ENCODE measurements around the gene CYTH4.

The CYTH4 gene

DNA sequence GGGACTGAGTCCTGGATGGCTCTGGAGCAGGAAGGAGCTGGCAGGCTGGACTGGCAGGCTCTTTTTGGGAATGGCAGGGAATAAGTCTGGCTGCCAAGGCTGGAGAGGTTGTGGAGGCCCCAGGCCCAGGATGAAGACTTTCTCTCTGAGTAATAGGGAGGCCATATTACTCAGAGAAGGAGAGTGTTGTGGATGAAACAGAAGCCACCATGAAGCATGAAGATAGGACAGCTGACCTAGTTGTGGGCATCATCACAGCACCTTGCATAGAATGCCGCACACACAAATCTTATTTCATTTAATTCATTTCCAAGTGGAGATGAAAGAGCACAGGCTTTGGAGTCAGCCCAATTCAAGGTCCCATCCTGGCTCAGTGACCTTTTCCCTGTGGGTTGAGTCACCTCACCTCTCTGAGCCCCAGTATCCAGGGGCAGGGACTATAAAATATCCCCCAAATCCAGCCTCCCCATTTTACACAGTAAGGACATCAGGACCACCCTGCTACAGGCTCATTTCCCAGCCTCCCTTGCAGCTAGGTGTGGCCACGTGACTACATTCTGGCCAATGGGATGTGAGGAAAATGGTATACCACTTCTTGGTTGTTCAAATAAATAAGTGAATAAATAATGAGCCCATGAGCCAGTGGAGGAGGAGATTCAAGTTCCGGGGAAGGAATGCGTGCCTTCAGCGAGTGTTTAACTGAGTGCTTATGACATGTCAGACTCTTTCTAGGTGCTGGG is 9.4 kb downstream of the CYTH4 start:
- DNase-seq (ENCODE audit: low spot score) = no peak

DNA sequence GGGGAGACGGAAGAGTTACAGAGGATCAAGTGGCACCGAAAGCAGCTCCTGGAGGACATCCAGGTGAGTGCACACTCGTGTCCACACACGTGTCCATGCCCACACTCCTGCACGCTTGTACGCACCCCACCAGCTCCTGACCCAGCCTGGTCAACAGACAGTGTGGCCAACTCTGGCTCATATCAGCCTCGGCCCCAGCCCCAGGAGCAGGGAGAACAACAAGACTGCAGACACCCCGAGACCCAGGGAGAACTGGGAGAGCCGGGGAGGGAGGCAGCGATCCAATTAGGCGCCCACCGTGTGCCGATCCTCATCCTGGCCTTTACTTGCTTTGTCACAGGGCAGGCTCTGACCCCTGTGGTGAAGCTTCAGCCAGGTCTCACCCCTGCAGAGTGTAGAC is 10.3 kb downstream of the CYTH4 start:
- DNase-seq (ENCODE audit: low spot score) = no peak

DNA sequence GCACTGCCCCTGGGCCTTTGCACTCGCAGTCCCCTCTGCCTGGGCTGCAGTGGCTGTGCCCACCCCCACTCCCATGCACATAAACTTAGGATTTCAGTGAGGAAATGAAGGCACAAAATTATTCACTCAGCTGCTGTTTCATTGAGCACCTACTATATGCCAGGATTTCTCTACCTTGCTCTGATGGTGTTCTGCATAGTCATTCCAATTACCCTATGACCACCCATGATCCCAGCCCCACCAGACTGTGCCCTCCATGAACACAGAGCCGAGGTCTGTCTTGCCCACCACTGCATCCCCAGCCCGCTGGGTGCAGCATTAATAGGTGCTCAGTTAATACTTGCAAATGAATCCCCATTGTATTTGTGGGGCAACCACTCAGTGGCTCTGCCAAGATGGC is 10.9 kb downstream of the CYTH4 start:
- no peak for DNase-seq (ENCODE audit: low spot score)

DNA sequence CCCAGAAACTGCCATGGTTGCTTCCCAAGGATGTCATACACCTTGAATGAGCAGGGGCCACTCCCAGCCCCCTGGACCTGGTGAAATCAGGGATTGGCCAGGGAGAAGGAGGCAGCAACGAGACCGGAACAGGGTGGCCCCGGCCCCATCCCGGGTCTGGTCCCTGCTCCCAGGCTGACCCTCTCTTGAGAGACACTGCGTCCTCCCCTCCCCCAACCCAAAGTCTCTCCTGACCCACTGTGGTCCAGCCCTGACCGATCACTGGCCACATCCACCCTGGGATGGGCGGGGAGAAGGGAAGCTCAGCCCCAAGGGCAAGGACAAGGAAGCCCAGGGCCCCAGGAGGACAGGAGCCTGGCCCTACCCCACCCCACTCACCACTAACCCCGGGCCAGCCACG is 12.4 kb downstream of the CYTH4 start:
- no peak for DNase-seq (ENCODE audit: low spot score)

DNA sequence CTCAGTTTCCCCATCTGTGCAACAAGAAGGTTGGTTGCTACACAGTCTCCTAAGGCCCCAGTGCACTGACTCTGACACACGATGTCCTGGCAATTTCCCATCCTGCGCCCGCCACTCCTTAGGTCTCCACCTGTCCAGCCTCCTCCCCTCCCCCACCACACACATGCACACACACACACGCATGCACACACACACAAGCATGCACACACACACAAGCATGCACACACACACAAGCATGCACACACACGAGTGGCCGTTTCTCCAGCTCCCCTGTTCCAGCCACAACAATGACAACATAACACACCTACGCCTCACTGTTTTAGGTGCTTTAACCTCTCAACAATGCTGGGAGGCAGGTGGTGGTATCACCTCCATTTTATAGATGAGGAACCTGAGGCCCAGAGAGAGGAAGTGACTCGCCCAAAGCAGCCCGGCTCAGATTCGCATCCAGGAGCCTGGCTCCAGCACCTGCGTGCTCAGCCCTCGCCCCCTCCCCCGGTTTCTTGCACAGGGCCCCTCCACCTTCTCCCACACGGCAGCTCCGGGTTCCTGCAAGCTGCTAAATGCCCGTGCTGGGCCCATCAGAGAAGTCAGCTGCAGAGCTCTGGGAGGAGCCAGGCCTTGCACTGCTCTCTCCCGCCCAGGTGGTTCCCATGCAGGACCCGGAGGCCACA is 13.0 kb downstream of the CYTH4 start:
- DNase-seq (ENCODE audit: low spot score) = no peak

DNA sequence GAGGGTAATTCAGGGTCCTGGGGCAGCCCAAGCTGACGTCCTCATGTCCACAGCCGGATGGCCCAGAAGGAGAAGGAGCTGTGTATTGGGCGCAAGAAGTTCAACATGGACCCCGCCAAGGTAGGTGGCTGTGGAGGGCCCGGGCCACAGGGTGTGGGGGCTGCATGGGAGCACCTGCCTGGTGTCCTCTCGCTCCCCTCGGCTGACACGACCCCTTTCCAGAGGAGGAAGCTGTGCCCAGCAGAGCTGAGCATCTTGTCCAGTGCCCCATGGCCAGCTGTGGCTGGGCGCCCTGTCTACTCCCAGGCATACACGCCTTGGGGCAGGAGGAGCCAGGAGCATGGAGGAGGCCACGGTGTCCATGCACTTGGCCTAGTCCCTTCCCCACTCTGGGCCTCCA is 13.6 kb downstream of the CYTH4 start:
- DNase-seq (ENCODE audit: low spot score) = no peak

DNA sequence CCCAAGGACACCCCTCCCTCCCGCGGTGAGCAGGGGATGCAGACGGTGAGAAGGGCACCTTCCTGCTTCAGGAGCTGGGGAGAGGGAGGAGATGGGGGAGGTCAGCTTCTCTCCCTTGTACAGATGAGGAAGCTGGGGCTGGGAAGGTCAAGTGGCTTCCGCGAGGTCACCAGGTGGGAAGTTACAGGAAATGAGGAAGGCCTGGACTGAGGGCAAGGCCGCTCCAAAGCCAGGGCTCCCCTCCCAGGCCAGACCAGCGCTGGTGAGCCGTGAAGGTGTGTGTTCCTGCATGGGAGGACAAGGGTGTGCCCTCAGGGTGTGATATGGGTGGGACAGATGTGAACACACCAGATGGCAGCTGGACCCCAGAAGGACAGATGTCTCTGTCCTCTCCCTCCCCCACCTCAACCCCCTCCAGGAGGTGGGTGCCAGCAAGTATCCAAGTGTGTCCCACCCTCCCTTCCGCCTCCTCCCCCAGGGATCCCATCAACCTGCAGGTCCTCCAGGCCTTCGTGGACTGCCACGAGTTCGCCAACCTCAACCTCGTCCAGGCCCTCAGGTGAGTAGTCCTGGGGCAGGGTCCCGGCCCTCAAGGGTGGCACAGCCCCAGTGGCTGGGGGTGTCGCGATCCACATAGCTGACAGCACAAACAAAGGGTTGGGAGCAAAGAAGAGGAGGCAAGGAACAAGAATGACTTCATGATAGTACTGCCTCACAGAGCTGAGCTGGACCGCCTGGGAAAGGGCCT is 16.6 kb downstream of the CYTH4 start:
- DNase-seq (ENCODE audit: low spot score) = no peak

DNA sequence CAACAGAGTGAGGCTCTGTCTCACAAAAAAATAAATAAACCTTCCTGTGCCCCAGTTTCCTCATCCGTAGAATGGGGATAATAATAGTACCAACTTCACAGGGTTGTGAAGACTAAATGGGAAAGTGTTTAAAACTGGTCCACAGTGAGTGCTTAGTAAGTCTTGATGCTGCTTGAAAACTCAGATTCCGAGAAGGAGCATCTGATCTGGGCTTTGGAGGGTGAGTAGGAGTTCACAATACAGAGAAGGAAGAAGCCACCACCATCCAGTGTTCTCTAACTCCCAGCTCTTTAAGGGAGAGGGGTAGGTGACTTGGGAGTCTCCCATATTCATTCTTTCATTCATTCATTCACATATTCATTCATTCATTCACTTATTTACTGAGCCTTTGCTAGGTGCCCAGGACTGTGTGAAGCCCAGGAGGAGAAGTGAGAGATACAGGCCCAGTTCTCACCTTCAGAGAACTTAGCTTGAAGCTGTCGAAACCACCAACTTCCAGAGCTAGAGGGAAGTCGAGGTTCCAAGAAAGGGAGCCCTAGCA is 17.7 kb downstream of the CYTH4 start:
- DNase-seq (ENCODE audit: low spot score) = no peak

DNA sequence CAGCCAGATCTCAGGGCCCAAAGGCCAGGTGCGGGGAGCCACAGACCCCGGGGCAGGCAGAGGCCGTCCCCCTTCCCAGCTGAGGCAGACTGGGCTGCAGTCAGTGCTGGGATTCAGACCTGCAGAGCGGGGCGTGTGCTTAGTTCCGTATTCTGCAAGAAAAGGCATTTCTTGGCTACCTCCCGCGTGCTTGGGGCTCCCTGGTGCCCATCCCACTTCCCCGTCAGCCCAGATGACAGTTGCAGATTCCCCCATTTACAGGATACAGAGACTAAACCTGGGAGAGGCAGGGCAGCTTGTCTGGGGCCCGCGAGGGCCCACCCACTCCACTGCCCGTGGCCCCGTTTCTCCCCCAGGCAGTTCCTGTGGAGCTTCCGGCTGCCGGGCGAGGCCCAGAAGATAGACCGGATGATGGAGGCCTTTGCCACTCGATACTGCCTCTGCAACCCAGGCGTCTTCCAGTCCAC is 18.3 kb downstream of the CYTH4 start:
- DNase-seq (ENCODE audit: low spot score) = peak; percentile 34

DNA sequence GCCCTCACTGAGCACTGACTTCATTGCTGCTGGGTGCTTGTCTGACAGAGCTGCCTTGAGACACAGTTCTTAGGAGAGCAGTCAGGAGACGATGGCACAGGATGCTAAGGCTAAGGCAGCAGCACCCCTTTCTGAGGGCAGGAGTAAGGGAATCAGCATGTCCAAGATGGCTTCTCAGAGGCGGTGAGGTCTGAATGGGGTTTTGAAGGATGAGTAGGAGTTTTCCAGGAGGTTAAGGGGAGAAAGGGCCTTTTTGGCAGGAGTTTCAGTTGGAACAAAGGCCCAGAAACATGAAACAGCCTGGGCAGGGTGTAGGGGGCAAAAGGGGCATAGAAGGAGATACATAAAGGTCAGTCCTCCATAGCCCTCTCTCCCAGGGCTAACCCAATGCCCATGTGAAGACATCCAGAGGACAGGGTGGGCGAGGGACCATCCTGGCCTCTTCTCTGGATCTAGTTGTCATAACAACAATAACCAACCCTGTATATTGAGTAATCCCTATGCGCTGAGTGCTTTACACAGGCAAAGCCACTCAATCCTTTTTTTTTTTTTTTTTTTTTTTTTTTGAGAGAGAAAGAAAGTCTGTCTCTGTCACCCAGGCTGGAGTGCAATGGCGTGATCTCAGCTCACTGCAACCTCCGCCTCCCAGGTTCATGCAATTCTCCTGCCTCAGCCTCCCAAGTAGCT is 19.0 kb downstream of the CYTH4 start:
- no peak for DNase-seq (ENCODE audit: low spot score)

DNA sequence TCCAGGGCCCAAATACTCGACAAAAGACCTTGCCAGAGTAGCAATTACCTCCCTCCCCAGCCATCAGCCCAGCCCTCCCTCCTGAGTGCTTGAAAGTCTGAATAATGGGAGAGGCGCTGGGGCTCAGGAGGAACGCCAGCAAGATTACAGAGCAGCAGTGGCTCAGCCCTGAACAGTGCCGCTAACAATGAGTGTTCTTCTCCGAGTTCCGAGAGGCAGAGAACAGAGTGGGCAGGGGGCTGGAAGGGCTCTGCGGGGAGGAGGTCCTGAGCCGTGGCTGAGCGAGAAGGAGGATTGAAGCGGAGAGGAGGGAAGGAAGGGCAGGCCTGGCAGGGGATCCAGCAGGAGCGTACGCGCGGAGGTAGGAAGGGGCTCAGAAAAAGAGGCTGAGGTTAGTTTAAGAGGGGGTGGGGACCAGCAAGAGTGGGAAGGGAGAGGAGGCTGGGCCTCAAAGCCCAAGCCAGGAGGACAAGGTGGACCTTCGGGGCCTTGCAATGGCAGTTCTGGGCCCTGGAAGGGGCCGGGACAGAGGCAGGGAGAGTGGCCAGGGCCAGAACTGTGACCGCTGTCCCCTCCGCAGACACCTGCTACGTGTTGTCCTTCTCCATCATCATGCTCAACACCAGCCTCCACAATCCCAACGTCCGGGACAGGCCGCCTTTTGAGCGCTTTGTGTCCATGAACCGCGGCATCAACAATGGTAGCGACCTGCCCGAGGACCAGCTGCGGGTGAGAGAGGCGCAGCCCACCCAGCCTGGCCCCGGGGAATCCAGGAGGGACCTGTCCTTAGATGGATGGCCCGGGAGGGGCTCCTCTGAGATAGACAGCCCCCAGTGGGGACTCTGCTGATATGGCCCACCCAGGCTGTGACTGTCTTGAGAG is 20.6 kb downstream of the CYTH4 start:
- DNase-seq (ENCODE audit: low spot score) = no peak

DNA sequence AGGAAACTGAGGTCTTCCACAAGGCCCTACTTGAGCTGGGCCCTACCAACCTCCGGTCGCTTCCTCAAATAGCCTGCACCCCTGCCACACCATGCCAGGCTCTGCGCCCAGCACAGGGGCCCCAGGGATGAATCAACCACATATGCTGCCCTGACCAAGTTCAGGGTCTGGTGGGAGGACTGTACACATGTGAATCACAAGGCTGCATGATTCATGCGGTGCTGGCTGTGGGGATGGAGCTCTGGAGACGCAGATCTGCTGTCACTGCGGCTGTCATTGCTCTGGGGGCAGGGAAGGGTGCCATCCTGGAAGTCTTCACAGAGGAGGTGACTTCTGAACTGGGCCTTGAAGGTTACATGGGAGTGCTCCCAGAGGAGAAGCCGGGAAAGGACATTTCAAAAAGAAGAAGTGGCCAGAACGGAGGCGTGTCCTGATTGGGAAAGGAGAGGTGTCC is 21.5 kb downstream of the CYTH4 start:
- DNase-seq (ENCODE audit: low spot score) = no peak

DNA sequence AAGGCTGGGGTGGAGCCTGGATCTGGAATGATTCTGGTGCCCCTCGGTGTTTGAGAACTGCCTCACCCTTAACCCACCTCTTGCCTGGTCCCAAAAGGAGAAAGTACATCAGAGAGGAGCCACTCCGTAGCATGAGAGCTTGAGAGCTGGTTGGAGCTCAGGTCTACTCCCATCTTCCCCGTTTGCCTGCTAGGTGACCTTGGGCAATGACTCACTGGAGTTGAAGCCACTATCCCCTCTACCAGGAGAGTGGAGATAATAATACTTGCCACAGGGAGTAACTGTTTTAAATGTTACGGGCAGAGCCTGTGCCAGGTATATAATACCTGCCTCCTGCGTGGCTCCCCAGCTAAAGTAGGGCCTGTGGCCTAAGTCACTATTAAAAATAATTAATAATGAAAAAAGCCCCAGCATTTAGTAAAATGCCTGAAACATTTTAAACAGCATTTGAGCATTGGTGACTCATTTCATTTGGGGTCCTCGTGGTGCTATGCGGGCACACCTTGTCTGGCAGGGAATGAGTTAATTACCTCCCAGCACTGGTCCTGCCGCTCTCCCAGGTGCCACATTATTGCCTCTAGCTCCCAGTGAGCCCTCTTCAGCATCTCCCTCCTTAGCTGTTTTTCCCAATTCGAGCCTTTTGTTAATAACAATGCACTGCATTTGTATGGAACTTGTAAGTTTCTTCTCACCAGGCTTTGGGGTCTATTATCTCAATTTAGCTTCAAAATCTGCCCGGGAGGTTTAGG is 22.5 kb downstream of the CYTH4 start:
- DNase-seq (ENCODE audit: low spot score) = no peak

DNA sequence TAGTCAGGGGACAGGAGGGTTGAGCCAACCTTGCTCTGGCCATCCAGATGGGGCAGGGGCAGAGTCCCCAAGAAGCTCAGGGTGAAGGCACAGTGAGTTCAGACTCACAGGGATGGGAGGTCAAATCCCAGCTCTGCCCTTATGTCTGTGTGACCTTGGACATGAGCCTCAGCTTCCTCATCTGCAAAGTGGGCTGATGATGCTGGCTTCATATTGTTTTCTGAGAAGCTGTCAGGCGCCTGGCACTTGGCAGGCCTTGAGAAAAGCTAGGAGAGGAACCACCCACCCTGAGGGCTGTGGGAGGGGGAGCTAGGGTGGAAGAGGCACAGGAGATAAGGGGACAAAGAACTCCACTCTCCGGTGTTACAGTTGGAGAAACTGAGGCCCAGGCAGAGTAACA is 23.6 kb downstream of the CYTH4 start:
- no peak for DNase-seq (ENCODE audit: low spot score)

DNA sequence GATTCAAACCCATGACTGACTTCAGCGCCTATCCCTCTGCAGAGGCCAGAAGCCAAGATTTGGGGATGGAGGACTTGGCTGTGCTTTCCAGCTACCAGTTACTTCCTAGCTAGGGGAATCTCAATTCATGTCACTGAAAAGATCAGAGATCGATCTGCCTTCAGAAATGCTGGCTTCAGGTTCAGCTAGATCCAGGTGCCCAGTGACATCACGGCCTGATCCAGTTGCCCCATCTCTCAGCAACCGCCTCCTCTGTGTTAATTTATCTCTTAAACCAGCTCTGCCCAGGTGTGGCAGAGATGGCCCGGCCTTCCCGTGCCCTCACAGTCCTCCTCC is 24.2 kb downstream of the CYTH4 start:
- DNase-seq (ENCODE audit: low spot score) = no peak

DNA sequence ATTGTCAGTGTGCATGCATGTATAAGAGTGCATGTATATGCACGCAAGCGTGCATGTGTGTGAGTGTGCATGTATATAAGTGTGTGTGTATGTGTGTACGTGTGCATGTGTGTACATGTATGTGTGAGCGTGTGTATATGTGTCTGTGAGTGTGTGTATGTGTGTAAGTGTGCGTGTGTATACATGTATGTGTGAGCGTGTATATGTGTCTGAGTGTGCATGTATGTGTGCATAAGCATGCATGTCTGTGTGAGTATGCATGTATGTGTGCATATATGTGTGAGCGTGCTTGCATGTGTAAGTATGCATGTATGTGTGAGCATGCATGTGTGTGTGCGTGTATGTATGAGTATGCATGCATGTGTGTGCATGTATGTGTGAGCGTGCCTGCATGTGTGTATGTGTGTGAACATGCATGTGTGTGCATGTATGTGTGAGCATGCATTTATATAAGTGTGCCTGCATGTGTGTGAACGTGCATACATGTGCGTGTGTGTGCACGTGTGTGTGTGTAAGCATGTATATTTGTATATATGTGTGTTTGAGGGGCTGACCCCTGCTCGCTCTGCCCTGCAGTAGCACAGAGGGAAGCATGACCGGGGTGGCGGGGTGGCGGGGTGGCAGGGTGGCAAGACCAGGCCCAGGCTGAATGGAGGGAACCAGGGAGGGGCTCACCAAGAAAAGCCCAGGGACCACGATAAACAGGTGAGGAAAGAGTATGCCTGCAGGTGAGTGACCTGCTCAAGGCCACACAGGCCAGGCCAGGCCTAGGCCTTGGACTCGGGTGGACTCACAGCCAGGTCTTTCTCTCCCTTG is 26.3 kb downstream of the CYTH4 start:
- no peak for DNase-seq (ENCODE audit: low spot score)

DNA sequence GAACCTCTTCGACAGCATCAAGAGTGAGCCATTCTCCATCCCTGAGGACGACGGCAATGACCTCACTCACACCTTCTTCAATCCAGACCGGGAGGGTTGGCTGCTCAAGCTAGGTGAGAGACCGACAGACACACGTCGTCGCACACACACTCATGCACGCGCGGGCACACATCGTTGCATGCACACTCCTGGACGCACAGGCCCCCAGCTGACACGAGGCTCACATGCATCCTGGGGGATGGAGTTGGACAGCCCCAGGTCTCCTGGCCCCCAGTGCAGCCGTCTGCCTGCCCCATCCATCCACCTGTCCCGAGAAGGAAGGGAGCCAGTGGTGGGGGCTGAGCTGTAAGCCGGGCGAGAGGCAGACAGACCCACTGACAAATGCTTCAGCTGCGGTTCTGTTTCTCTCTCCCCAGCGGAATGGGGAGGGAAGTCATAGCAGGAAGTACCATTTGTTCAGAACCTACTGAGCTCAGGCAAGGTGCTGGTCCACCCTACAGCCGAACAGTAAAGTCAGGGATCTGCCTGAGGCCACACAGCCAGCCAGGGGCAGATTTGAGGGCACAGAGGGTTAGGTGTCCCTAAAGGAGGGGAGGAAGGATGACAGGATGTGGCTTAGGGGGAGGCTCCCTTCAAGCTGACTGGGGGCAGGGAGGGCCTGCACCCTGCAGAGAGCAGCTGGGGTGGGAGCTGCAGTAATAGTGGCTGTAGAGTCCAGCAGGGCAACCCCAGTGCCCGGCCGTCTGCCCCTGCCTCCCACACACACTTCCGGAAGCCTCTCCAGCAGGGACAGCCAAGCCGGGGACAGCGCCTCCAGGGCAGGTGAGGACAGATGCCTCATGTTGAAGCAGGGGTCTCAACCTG is 27.1 kb downstream of the CYTH4 start:
- no peak for DNase-seq (ENCODE audit: low spot score)

DNA sequence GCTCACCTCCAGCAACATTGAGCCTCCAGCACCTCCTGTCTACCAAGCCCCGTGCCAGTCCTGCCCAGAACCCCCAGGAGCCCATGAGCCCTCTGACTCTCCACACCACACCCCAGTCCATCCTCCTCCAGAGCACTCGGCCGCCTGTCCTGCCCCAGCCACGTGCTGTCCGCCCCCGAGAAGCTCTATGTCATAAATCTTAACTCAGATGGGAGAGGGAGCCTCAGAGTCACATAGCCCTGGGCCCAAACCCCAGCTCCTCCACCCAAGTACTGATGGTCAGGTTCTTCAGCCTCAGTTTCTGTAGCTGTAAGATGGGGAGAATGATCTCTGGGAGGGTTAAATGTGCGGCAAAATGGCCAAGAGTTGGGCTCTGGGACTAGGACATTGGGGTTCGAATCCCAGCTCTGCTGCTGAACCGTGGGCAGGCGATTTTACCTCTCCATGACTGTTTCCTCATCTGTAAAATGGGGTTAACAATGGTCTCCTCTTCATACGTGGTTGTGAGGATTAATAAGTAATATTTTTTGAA is 27.8 kb downstream of the CYTH4 start:
- DNase-seq (ENCODE audit: low spot score) = no peak
